ENCODE results near the gene GABARAPL2.

GABARAPL2 gene

GRCh38 chr16:75555213-75555706 lies 10.9 kb upstream of the GABARAPL2 start:
- no peak for DNase-seq (ENCODE audit: low read depth in 2 of 2)

DNA sequence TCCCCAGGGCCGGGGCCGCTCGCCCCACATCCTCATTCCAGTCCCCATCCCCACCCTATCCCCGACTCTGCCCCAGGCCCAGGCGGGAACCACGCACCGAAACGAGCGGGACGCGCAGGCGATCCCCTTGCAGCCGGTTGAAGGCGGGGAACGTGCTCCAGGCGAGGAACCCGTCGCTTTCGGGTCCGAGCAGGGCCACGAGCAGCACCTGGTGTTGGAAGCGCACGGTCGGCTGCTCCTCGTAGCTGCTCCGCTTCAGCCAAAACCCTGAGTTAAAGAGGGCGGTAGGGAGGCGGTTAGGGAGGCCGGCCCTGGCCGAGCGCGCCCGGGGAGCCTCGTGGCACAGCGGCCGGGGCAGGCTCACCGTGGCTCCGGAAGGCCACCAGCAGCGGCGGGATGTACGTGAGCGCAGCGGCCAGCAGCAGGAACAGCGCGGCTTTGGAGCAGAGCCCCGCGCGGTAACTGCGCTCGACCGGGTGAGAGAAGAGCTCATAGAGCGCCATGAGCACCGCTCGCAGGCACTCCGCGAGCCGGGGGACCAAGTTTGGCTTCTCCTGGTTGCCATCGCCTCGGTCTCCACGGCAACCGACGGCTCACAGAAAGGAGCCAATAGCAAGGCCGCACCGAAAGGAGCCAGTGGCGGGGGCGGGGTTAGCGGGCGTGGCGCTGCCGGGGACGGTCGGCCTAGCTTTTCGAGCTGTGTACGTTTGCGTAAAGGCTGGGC lies 10.3 kb upstream of the GABARAPL2 start, which contains the start of gene TMEM231:
Gene TMEM231, minus strand, starts transcription at position 546 of the 724 bp plus-strand sequence. Its CDS starts 43 bp downstream, at position 503.
- DNase-seq (ENCODE audit: low read depth in 2 of 2): peak; percentile 91 to 95

- no peak for DNase-seq (ENCODE audit: low read depth in 2 of 2)
Observed at GRCh38 chr16:75556431-75556950, 9.7 kb upstream of the GABARAPL2 start.

DNA sequence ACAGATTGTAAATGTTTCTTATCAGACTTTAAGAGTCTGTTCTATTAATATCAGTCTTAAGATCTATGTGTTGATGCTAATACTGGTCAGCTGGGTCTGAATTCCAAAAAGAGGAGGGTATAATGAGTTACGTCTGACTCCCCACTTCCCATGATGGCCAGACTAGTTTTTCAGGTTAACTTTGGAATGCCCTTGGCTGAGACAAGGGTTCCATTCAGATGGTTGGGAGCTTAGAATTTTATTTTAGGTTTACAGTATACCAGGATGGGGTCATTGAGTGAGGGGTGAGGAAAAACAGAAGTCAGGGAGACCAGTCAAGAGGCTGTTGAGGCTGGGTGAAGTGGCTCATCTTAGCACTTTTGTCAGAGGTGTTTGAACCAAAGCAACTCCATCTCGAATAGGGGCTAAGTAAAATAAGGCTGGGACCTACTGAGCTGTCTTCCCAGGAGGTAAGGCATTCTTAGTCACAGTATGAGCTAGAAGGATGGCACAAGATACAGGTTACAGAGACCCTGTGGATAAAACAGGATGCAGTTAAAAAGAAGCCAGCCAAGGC lies 7.3 kb upstream of the GABARAPL2 start:
- no peak for DNase-seq (ENCODE audit: low read depth in 2 of 2)

- DNase-seq (ENCODE audit: low read depth in 2 of 2): no peak
Observed at GRCh38 chr16:75559564-75560372, 6.4 kb upstream of the GABARAPL2 start.

GRCh38 chr16:75565640-75566039 lies 539 bp upstream of the GABARAPL2 start:
- no peak for DNase-seq (ENCODE audit: low read depth in 2 of 2)

GRCh38 chr16:75566758-75567255 lies 628 bp downstream of the GABARAPL2 start:
- no peak for DNase-seq (ENCODE audit: low read depth in 2 of 2)

- no peak for DNase-seq (ENCODE audit: low read depth in 2 of 2)
Observed at GRCh38 chr16:75567911-75568310, 1.7 kb downstream of the GABARAPL2 start.

DNA sequence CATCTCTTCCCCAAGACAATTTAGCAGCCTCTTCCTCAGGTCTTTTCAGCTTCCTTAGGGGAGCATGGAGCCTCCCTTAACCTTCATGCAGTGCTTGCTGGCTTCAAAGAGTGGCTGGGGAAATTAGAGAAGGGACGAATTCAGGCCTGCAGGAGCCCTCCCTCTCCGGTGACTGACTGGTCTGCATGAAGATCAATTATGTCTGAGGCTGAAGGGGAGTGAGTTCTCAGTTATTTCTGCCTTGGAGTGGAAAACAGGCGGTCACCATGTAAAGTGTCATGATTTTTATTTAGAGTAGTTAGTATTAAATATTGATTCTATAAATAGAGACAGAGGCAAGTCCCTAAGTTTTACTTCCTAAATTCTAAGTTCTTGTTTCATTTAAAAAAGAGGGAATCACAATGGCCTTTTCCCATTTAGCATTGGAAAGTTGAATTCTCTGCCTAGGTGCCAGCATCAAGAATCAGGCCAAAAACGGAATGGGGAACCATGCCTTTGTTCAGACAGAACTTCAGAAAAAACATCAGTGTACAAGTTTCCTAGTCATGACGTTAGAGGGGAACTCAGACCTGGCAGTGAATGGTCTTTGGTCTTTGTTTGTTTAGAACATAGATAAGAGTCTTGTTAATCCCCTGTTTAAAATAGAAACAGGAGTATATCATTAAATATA lies 4.4 kb downstream of the GABARAPL2 start:
- DNase-seq (ENCODE audit: low read depth in 2 of 2): no peak

- no peak for DNase-seq (ENCODE audit: low read depth in 2 of 2)
Observed at GRCh38 chr16:75572864-75573542, 6.8 kb downstream of the GABARAPL2 start.

- DNase-seq (ENCODE audit: low read depth in 2 of 2): no peak
Observed at GRCh38 chr16:75573955-75574354, 7.8 kb downstream of the GABARAPL2 start.

DNA sequence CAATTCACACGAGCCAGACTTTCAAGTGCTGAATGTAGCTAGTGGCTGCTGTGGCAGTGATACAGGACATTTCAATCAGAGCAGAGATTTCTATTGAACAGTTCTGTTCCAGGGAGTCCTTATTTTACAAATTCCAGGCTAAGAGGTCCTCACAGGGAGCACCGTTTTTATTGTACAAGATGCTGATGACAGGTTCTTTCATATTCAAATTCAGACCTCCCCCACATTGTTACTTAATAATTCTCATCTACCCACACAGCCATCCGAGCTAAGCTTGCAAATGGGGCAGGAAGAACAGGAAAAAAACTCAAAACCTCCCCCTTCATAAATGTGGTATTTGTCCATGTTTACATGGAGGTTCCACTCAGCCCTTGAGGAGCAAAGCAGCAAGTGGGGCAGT lies 9.8 kb downstream of the GABARAPL2 start:
- DNase-seq (ENCODE audit: low read depth in 2 of 2): no peak

GRCh38 chr16:75576384-75576811 lies 10.2 kb downstream of the GABARAPL2 start:
- no peak for DNase-seq (ENCODE audit: low read depth in 2 of 2)

DNA sequence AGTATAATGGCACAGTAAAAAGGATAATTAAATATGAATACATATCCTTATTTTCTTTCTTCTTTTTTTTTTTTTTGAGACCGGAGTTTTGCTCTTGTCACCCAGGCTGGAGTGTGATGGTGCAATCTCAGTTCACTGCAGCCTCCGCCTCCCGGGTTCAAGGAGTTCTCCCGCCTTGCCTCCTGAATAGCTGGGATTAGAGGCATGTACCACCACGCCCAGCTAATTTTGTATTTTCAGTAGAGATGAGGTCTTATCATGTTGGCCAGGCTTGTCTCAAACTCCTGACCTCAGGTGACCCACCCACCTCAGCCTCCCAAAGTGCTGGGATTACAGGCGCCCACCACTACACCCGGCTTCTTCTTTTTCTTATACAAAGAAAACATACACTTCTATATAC lies 12.0 kb downstream of the GABARAPL2 start:
- no peak for DNase-seq (ENCODE audit: low read depth in 2 of 2)

DNA sequence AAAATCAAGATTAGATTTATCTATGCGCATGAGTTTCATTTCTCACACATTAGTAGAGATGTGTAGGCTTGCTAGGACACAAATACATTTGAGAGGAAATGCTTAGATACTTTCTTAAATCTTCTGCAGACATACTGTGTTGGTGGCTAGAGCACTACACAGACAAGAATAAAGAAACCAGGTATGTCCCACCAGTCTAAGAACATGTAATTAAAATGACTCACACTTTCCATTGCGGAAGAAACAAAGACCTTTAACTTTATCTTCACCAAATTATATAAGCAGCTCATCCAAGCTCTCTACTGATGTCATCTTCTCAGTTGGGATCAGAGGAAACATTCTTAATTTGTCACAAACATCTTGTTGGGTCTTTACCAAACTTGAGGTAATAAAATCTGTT lies 12.5 kb downstream of the GABARAPL2 start:
- no peak for DNase-seq (ENCODE audit: low read depth in 2 of 2)

GRCh38 chr16:75579281-75579834 lies 13.2 kb downstream of the GABARAPL2 start:
- DNase-seq (ENCODE audit: low read depth in 2 of 2): no peak

- DNase-seq (ENCODE audit: low read depth in 2 of 2): no peak
Observed at GRCh38 chr16:75584108-75584507, 17.9 kb downstream of the GABARAPL2 start.

- no peak for DNase-seq (ENCODE audit: low read depth in 2 of 2)
Observed at GRCh38 chr16:75588716-75589115, 22.5 kb downstream of the GABARAPL2 start.

GRCh38 chr16:75589306-75589705 lies 23.1 kb downstream of the GABARAPL2 start:
- no peak for DNase-seq (ENCODE audit: low read depth in 2 of 2)

All from stimulated activated CD8-positive, alpha-beta memory T cell treated with anti-CD3 and anti-CD28 coated beads, Interleukin-7, amount 100 ng/mL, for 1 hour (primary cell).